NCI-H748 (cell line): ENCODE results near the gene ZNF524.
A peak's percentile ranks its signal among the peaks of the same experiment; 100 is the strongest.

Experiments used
- DNase-seq: peaks from one replicate; lab custom pipeline; 2025; ENCODE audit not compliant: unreplicated experiment; lab: John Stamatoyannopoulos, UW

The ZNF524 gene

DNA sequence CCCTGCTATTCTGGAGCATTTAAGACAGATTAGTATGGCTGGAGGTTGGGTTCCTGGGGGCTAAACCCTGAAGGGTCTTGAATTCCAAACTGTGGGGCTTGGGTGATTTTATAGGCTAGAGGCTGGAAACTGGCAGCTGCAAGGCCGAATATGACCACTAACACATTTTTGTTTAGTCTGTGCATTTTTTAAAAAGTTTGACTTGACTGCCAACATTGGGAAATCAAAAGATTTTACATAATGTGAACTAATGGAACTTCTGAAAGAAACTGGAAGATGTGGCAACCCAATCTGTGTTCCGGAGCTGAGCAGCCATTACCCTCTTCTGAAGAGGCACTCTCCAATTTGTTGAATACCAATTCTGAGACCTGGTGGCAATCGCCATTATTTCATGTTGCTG, 19.2 kb downstream of the ZNF524 start:
- DNase-seq = no peak

DNA sequence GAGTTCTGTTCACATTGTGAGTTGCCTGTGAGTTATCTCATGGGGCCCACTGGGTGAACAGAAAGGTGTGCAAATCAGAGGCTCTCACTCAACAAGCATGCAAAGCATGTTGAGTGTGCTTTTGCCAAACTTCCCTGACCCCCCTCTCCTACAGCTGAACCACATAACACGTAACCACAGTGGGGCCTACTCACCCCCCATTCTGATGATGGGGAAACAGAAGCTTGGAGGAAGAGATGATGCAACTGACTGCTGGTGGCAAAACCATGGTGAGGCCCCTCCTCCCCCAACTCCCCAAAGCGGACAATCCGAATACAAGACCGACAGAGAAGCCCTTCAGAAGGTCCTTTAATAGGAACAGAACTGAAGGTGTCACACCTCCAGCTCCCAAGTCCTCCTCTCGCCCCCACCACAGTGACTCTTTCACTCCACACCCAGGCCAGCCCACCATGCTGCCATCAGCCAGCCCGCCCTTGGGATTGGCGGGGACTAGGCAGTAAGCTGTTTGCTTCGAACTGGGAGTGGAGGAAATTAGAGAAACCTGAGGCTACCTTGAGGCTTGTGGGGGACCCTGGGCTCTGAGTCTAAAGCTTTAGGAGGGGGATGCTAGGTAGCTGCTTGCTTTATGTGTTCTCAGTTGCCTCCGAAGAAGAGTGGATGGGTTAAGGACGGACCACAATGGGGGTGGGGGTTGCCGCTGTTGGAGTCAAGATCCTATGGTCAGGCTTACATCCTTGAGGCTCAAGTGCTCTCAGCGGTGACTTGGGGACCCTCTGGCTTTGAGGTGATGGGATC, 20.5 kb downstream of the ZNF524 start:
- DNase-seq = no peak

DNA sequence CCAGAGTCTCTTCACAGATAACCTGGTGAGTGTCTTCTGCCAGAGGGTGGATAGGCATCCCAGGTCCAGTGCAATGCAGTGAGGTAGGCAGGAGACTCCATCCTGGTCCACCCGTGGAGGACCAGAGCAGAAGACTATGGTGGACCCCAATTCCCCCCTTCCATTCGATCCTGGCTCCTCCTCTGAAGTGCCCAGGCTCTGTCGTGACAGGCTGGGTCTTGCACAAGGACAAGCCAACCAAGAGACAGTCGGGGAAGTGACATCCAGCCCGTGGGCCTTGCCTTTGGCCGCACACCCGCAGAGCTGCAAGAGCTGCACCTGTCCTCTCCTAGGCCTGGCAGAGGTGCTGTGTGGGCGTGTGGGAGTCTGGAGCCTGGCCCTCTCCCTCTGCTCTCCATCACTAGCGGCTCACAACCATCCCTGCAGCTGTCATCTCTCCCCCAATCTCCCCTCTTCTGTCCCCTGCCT, 21.2 kb downstream of the ZNF524 start:
- DNase-seq = no peak

DNA sequence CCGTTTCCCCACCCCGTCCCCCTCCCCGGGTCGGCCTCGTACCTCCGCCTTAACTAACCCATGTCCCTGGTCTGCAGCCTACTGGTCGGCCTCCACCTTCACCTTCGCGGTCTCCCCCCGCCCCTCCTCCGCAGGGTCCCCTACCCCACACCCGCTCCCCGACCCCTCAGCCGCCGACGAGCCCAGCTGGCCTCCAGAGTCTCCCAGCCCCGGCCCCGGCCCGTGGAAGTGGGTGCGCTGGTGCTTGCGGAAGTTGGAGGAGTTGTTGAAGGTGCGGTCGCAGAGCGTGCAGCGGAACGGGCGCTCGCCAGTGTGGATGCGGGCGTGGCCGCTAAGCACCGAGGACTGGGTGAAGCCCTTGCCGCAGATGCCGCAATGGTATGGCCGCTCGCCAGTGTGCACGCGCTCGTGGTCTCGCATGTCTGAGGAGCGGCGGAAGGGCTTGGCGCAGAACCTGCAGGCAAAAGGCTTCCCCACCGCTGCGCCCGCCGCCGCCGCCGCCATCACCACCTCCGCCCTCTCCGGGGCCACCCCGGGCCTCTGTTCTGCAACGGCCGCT, 21.7 kb downstream of the ZNF524 start:
- no peak for DNase-seq

DNA sequence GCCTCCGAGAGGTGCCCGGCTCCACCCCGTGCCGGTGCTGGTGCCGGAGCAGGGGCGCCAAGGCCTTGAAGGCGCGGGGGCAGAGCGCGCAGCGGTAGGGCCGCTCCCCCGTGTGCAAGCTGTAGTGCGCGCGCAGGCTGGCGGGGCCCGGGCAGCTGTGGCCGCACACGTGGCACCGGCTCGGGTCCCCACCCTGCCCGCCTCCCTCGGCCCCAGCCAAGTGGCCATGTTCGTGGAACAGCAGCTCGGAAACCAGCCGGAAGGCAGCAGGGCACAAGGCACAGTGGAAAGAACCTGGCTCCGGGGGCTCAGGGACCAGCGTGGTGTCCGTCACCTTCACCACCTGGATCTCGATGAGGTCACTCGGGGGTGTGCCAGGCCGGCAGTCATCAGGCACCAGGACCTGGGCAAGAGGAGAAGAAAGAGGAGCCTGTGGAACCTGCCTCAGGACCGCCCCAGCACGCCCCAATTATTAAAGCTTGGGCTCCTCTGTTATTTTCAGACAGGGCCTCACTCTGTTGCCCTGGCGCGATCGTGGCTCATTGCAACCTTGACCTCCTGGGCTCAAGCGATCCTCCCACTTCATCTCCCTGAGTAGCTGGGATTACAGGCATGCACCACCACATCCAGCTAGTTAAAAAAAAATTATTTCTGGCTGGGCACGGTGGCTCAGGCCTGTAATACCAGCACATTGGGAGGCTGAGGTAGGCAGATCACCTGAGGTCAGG, 22.3 kb downstream of the ZNF524 start:
- no peak for DNase-seq

DNA sequence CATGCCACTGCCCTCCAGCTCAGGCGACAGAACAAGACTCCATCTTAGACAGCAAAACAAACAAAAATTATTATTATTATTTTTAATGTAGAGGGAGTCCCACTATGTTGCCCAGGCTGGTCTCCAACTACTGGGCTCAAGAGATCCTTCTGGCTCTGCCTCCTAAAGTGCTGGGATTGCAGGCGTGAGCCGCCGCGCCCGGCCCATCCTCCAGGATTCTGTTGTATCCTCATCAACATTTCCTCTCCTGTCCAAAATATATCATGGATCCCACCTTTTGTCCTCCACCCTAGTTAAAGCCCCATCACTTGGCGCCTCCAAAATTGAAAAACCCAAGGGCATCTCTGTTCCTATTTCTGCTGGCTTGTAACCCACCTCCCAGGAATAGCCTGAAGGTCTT, 23.0 kb downstream of the ZNF524 start:
- no peak for DNase-seq

DNA sequence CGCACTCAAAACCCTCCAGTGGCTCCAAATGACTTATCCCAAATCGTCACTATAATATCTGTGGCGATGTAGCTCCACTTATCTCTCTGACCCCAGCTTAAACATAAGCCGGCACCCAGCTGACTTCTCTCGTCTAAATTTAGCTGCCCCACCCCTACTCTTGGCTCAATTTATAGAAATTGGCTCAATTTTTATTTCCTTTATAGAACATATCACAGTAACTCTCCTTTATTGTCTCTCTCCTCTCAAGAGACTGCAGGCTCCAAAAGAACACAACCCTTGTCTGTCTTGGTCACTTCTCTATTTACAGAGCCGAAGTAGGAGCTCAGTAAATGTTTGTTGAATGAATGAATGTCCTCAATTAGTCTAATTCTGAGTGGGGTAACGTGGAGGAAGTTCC, 23.5 kb downstream of the ZNF524 start:
- DNase-seq = no peak

DNA sequence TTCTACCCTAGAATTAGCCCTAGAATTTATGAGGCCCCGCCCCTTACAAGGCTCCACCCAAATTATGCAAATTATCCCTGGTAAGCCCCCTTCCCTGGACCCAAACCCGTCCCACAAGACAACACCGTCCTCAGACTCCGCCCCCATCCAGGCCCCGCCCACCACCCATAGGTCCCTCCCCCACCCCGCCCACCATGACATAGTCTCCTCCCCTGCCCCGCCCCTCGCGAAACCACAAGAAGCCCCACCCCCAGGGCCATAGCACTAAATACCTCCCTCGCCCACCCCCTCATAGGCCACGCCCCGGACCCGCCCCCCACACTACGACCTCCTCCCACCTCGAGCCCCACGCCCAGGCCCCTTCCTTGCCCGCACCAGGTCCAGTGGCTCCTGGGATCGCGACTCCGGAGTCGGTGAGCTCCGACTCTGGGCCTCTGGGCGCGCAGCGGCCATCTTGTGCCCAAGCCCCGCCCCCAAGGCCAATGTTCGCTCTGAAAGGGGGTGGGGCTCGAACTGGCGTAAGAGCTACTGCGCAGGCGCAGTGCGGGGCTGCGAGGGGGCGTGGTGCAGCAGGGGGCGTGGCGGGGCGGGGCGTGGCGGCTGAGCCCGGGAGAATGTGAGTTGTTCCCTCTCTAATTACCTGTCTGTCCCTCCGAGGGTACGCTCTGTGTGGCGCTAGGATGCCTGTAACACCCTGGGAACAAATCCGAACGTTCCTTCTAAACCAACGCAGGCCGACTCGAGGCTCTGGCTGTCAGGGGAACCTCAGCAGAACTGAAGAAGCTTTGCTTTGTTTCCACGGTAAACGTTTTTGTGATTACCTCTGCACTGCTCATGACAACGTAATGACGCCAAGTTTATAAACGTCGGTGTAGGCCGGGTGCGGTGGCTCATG, 24.3 kb downstream of the ZNF524 start, which contains the start of gene ZNF784:
Gene ZNF784 (minus strand): TSS at position 458 of the 895 bp plus-strand sequence. CDS start 5 bp downstream, at position 453.
- peak; percentile 95 for DNase-seq

DNA sequence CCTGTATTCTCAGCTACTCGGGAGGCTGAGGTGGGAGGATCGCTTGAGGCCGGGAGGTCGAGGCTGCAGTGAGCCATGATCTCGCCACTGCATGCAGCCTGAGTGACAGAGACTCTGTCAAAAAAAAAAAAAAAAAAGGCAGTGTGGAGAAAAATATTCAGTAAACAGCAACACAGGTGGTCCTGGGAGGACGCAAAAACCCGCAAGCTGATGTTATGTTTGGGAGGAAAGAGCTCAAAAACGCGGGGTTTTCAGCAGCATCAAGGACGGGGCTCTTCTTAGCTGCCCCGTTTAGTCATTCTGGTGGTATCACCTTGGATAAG, 24.9 kb downstream of the ZNF524 start:
- no peak for DNase-seq

DNA sequence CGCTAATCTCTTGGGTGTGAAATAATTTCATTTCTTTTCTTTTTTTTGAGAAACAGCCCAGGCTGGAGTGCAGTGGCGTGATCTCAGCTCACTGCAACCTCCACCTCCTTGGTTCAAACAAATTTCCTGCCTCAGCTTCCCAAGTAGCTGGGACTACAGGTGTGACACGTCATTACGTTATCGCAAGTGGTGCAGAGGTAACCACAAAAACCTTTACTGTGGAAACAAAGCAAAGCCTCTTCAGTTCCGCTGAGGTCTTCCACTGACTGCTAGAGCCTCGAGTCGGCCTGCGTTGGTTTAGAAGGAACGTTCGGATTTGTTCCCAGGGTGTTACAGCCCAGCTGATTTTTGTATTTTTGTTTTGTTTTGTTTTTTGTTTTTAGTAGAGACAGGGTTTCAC, 26.3 kb downstream of the ZNF524 start:
- DNase-seq = no peak

DNA sequence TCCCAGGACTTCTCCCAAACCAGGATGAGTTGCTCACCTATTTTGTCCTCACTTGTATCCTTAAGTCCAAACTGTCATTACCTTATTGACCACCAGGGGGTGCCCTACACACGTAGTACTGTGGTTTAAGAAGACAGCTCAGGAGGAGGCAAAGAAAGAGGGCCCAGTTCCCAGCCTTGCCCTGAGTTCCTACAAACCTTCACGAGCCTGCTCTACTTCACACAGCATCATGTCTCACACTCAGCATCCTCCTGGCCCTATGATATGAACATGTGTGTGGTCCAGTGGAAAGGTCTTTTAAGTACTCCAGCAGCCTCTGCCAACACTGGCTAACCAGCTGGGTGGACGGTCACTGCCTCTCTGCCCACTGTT, 32.4 kb downstream of the ZNF524 start:
- peak; percentile 96 for DNase-seq

DNA sequence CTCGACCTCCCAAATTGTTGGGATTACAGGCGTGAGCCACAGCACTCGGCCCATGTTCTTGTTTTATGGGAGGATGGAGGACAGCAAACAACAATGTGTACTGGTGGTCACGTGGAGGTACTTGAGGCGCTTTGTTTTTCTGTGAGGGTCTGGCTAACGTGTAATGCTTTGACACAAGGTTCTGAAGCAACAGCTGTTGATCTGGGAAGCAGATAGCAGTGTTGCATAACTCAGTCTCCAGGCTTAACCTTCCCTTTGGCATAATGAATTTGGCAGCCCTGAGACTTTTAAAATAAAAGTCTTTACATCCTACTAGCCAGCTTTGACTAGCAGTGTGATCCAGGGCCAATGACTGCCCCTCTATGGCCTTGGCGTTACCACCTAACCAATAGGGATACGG, 33.8 kb downstream of the ZNF524 start:
- no peak for DNase-seq

DNA sequence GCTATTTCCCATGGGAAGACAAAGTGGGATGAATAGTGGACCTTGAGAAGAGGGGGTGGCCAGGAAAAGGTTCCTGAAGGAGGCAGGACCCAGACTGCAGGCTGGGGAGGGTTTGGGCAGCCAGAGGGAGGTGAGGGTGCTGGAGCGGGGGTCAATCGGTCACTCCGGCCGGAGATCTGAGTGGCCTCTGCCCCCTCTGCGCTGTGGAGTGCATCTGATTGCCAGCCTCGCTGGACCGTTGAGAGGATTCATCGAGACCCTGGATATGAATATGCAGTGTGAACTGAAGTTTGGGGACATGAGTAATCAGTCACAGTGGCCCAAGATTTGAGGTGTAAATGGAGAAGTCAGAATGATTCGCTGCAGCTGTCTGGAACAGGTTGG, 35.2 kb downstream of the ZNF524 start:
- DNase-seq = no peak

DNA sequence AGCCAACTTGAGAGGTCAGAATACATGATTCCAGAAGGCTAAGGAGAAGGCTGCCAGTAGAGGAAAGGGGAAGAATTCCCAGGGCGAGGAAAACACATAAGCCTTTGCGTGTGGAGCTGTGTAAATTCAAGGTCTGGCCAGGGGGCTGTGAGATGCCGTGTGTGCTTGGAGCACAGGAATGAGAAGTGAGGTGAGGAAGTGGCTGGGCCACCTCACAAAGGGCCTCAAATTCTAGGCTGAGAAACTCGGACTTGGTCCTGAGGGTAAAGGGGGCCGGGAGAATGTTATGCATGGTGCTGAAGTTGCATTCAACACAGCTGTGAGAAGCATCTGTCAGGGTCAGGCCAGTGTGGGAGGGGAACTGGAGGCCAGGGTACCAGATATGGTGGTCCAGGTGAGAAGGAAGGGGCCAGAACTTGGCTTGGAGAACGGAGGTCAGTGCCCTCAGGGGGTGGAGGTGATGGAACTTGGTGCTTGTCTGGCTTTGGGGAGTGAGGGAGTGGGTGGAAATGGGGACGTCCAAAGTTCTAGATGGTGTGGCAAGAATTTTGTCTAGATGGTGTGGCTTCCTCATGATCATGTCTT, 35.9 kb downstream of the ZNF524 start:
- no peak for DNase-seq

DNA sequence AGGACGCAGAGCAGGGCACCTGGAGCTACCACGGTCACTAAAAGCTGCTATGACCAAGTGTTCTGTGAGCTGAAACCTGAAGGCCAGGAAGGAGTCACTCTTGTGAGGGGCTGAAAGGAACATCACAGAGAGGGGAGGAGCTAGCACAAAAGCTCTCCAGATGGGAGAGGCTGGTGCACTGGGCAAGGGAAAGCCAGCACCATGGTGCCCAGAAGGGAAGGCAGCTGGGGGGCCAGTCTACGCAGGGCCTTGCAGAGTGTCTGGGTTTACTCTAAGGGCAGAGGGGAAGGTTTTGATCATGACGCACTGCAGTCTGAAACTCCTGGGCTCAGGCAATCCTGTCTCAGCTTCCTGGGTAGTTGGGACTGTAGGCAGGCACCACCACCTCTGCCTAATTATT, 36.6 kb downstream of the ZNF524 start:
- no peak for DNase-seq

DNA sequence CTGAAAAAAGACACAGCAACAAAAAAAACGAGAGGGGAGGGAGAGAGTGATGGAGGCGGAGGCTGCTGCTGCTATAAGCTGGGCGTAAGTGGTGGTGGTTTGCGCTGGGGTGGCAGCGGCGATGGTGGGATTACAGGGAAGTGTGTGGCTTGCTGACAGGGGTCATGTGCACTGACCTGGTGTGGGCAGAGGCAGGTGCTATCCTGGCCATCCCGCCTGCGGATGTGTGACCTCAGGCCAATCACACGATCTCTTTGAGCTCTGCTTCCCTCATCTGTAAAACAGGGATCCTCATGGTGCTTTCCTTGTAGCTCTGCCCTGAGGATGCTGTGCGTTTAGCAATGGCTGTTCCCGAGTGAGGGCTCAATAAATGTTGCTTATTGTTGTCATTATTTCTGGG, 37.4 kb downstream of the ZNF524 start:
- DNase-seq = no peak

DNA sequence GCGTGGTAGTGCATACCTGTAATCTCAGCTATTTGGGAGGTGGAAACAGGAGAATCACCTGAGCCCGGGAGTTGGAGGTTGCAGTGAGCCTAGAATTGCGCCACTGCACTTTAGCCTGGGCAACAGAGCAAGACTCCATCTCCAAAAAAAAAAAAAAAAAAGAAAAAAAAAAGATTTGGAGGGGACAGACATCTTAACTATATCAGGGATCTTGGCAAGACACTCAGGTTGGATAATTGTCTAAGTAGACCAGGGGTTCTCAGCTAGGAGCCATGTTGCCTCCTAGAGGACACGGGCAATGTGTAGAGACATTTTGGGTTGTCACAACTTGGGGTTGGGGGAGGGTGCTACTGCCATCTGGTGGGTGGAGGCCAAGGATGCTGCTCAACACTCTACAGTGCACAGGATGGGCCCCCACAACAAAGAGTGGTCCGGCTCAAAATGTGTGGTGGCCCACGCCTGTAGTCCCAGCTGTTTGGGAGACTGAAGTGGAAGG, 38.8 kb downstream of the ZNF524 start:
- DNase-seq = peak; percentile 68

DNA sequence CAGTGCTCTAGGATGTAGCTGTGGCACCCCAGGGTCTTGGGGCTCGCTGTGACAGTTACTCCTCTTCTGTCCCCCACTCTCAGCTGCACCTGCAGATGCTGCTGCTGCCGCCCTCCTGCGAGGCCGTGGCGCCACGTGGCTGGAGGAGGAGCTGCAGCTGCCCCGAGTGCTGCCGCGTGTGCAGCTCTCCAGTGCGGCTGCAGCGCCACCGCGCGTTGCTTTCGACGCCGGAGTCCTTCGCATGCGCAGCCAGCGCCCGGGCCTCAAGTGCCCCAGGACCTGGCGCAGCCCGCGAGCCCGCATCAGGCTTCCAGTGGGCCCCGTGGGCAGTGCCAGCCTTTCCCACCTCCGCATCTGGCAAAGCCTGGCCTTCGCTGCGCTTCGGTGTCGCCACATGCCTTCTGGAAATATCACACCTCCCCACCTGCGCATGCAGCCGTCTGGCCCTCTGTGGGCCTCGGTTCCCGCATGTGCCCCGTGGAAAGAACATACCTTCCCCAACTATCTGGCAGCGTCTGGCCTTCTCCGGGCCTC, 40.0 kb downstream of the ZNF524 start:
- peak; percentile 94 for DNase-seq

DNA sequence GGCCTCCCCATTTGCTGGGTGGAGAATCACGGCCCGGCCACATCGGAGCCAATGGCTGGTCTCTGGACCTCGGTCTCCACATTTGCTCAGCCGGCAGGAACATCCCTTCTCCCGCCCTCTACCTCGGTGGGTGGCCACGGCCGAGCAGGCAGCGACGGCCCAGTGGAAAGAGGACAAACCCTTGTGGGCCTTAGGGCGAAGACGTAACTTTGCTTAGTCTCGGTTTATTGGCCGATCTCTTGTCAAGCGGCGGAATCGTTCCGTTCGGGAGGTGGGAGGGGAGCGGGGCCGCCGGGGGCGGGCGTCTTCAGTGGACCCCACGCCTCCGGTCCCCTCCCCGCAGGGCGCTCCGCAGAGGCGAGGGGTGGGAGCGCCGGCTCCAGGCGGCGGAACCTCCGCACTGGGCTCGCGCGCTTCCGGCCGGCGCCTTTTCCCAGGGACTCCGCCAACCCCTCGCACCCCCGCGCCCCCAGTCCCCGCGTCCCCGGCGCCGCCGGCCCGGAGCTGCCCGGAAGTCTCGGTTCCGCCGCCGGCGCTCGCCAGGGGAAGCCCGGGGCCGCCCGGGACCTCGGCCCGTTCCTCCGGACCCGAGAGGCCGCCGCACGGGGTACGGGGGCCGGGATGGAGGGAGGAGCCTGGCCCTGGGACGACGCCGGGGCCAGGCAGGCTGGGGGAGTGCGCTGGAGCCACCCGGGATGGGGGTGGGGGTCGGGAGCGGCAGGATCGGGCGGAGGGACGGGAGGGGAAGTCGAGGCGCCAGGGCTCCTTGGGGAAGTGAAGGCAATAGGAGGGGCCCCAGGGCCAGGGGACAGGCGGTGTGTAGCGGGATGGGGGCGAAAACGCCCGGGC, 40.7 kb downstream of the ZNF524 start, which contains the start of gene ZNF580:
Gene ZNF580 (plus strand): TSS at position 426 of the 849 bp plus-strand sequence. CDS start 1,507 bp downstream, outside the sequence.
- peak; percentile 91 for DNase-seq
